Keratinocyte (primary cell): Measurements from ENCODE around the gene BORCS5. TPM values are rescaled to one million over a fixed set of nuclear protein-coding genes. Genes with fewer than 3 reads are reported as not detected.

ENCODE experiments used
- DNase-seq: peaks from one replicate; pipeline ENCODE4 v3.0.0-alpha.2; 2011; ENCODE audit warnings: low read depth, missing footprints, low spot score
- FAIRE-seq: peaks from 2 replicates; lab custom pipeline; 2011; peaks lifted over from hg19 to GRCh38; lab: Jason Lieb, UNC
- H2AFZ ChIP-seq: 2 replicates; pipeline ENCODE4 v1.6.0; 2012; ENCODE audit warnings: low read length, control low read depth, inconsistent platforms; ENCODE audit not compliant: control insufficient read depth
- H3K27ac ChIP-seq: 2 replicates; pipeline ENCODE4 v1.5.1; 2011; ENCODE audit warnings: low read length; ENCODE audit not compliant: control insufficient read depth, insufficient read depth
- H3K27me3 ChIP-seq: 3 replicates; pipeline ENCODE4 v1.6.0; 2011; ENCODE audit warnings: low read length; ENCODE audit not compliant: control insufficient read depth, insufficient read depth; ENCODE audit errors: extremely low read depth
- H3K36me3 ChIP-seq, 2 experiments: 2 replicates in 1 of 2; 3 replicates in 1 of 2; pipeline ENCODE4 v1.5.1; 2011; ENCODE audit warnings: low read length in 2 of 2, mild to moderate bottlenecking in 1 of 2; ENCODE audit not compliant: control insufficient read depth in 2 of 2, insufficient read depth in 2 of 2; ENCODE audit errors: extremely low read depth in 1 of 2
- H3K4me1 ChIP-seq: 3 replicates; pipeline ENCODE4 v1.5.1; 2011; ENCODE audit warnings: low read length; ENCODE audit not compliant: control insufficient read depth, insufficient read depth; ENCODE audit errors: extremely low read depth
- H3K4me2 ChIP-seq: 3 replicates; pipeline ENCODE4 v1.6.0; 2011; ENCODE audit warnings: low read depth, low read length; ENCODE audit not compliant: control insufficient read depth, insufficient read depth; ENCODE audit errors: extremely low read depth
- H3K4me3 ChIP-seq, 3 experiments: fragments of 200-600 bp in 1 of 3; sonication (generic) in 1 of 3; 2 replicates in 2 of 3; 3 replicates in 1 of 3; pipeline ENCODE4 v1.5.1; 2011 to 2016; ENCODE audit warnings: low read length in 3 of 3, mild to moderate bottlenecking in 3 of 3, control low read depth in 2 of 3, inconsistent platforms in 1 of 3, low read depth in 1 of 3, mixed read lengths in 1 of 3, mixed run types in 1 of 3, moderate library complexity in 1 of 3; ENCODE audit not compliant: control insufficient read depth in 2 of 3, insufficient read depth in 2 of 3; ENCODE audit errors: extremely low read depth in 1 of 3
- H3K79me2 ChIP-seq: 2 replicates; pipeline ENCODE4 v1.6.0; 2012; ENCODE audit warnings: low read length; ENCODE audit not compliant: control insufficient read depth, insufficient read depth
- H3K9ac ChIP-seq: 3 replicates; pipeline ENCODE4 v1.6.0; 2011; ENCODE audit warnings: low read length; ENCODE audit not compliant: control insufficient read depth, insufficient read depth; ENCODE audit errors: extremely low read depth
- H3K9me1 ChIP-seq: 3 replicates; pipeline ENCODE4 v1.6.0; 2011; ENCODE audit warnings: low read length; ENCODE audit not compliant: control insufficient read depth, insufficient read depth; ENCODE audit errors: extremely low read depth
- H3K9me3 ChIP-seq: 2 replicates; pipeline ENCODE4 v1.5.1; 2012; ENCODE audit warnings: low read depth, low read length; ENCODE audit not compliant: control insufficient read depth
- H4K20me1 ChIP-seq: 3 replicates; pipeline ENCODE4 v1.6.0; 2011; ENCODE audit warnings: low read length; ENCODE audit not compliant: control insufficient read depth, insufficient read depth; ENCODE audit errors: extremely low read depth
- CTCF ChIP-seq, 3 experiments: IDR thresholded peaks in 1 of 3; conservative IDR thresholded peaks in 1 of 3; optimal IDR thresholded peaks in 1 of 3; 2 replicates in 2 of 3; 3 replicates in 1 of 3; pipeline versions ENCODE3 to v1.5.1; 2011; ENCODE audit warnings: low read length in 3 of 3, mild to moderate bottlenecking in 3 of 3, moderate library complexity in 2 of 3, control low read depth in 1 of 3, inconsistent platforms in 1 of 3; ENCODE audit not compliant: insufficient read depth in 2 of 3; ENCODE audit errors: extremely low read depth in 1 of 3
- EZH2 ChIP-seq: IDR thresholded peaks from one replicate; pipeline ENCODE4 v1.6.1; 2012; ENCODE audit warnings: inconsistent platforms, mild to moderate bottlenecking, low read length, moderate library complexity
- dilution Hi-C: fragments of 300-500 bp; cut with MboI; formaldehyde crosslinking; loops from one replicate; pipeline ENCODE4 v1.7.0; 2020; ENCODE audit warnings: low sequenced_read_pairs; ENCODE audit not compliant: extremely low pct_ligation_motif_present
- polyA plus RNA-seq, 5 experiments: library from polyadenylated mRNA; depleted of rRNA in 3 of 5; stranded (reverse) in 3 of 5; stranded (forward) in 1 of 5; unstranded in 1 of 5; fragments of >200 nt; gene quantifications; 1 replicate in 1 of 5; 2 replicates in 3 of 5; 3 replicates in 1 of 5; pipeline versions ENCODE4 v1.2.1 to v1.2.3, GENCODE V29; 2011 to 2012; ENCODE audit warnings: missing spikeins in 2 of 5, low read depth in 1 of 5, low replicate concordance in 1 of 5

BORCS5 gene
- polyA plus RNA-seq, 1 donor (not counting 4 experiments of a cell fraction or from before 2014, with no cell fraction given), result 5.4 TPM

- no peak for FAIRE-seq
- Histone ChIP-seq H3K9me1 (no peaks in the 10 kb centered on the region), H3K27ac (no peak overlapping the region), H3K9ac (no peak overlapping the region), H3K27me3 (no peaks in the 10 kb centered on the region), H3K9me3 (no peaks in the 10 kb centered on the region), H3K4me1 (peaks cover 17% of the 10 kb centered on the region), H4K20me1 (no peaks in the 10 kb centered on the region), H3K4me2 (no peak overlapping the region), H3K36me3 (peaks cover 10 to 16% of the 10 kb centered on the region in 2 experiments), H3K4me3 (no peak overlapping the region), H2AFZ (no peak overlapping the region), H3K79me2 (no peaks in the 10 kb centered on the region)
- TF ChIP-seq EZH2, result no peak
- TF ChIP-seq CTCF (optimal IDR thresholded peaks at IDR 0.05 in 1 of 3, IDR thresholded peaks at IDR 0.05 in 1 of 3, conservative IDR thresholded peaks at IDR 0.05 in 1 of 3; ENCODE audit: extremely low read depth in 1 of 3, insufficient read depth in 2 of 3, low read length in 3 of 3), result no peak
- dilution Hi-C loops, result no loop called here
- no peak for DNase-seq
Measured at GRCh38 chr12:12473223-12473622, 116.3 kb downstream of the BORCS5 start.

- TF ChIP-seq CTCF (optimal IDR thresholded peaks at IDR 0.05 in 1 of 3, IDR thresholded peaks at IDR 0.05 in 1 of 3, conservative IDR thresholded peaks at IDR 0.05 in 1 of 3; ENCODE audit: extremely low read depth in 1 of 3, insufficient read depth in 2 of 3, low read length in 3 of 3) (no peak), EZH2 (no peak)
- FAIRE-seq, result no peak
- Histone ChIP-seq H2AFZ (no peak overlapping the region), H3K9ac (no peak overlapping the region), H3K79me2 (no peaks in the 10 kb centered on the region), H3K27me3 (no peaks in the 10 kb centered on the region), H3K4me1 (peaks cover 13% of the 10 kb centered on the region), H3K36me3 (peaks cover 10 to 16% of the 10 kb centered on the region in 2 experiments), H3K4me3 (no peak overlapping the region), H4K20me1 (no peaks in the 10 kb centered on the region), H3K4me2 (no peak overlapping the region), H3K27ac (no peak overlapping the region), H3K9me3 (no peaks in the 10 kb centered on the region), H3K9me1 (no peaks in the 10 kb centered on the region)
- no peak for DNase-seq
- dilution Hi-C loops, result no loop called here
Measured at GRCh38 chr12:12474471-12474928, 117.6 kb downstream of the BORCS5 start.
